HUES48 (cell line): Measurements from ENCODE around the gene TANC1.

Experiments
- H3K27ac ChIP-seq: one replicate; pipeline ENCODE4 v1.7.0; 2013; ENCODE audit warnings: low read depth, low read length, inconsistent platforms
- H3K27me3 ChIP-seq: 2 replicates; pipeline ENCODE4 v1.6.1; 2013; ENCODE audit warnings: mild to moderate bottlenecking, low read length; ENCODE audit not compliant: control insufficient read depth, insufficient read depth
- H3K36me3 ChIP-seq: 2 replicates; pipeline ENCODE4 v1.6.1; 2013; ENCODE audit warnings: low read length; ENCODE audit not compliant: control insufficient read depth, insufficient read depth
- H3K4me1 ChIP-seq: 2 replicates; pipeline ENCODE4 v1.6.1; 2013; ENCODE audit warnings: mild to moderate bottlenecking, low read length; ENCODE audit not compliant: control insufficient read depth, insufficient read depth
- H3K4me3 ChIP-seq: 2 replicates; pipeline ENCODE4 v1.5.1; 2013; ENCODE audit warnings: mild to moderate bottlenecking, low read depth, low read length
- H3K9ac ChIP-seq: 2 replicates; pipeline ENCODE4 v1.6.1; 2013; ENCODE audit warnings: mild to moderate bottlenecking, low read depth, low read length, moderate library complexity
- H3K9me3 ChIP-seq: 2 replicates; pipeline ENCODE4 v1.6.1; 2013; ENCODE audit warnings: low read length; ENCODE audit not compliant: control insufficient read depth, insufficient read depth

TANC1 gene

GRCh38 chr2:158962074-158962473, 6.4 kb upstream of the TANC1 start:
- Histone ChIP-seq H3K4me1 (peaks cover 10% of the 10 kb centered on the region; the same call in 1 of the 2 replicates), H3K9me3 (no peaks in the 10 kb centered on the region), H3K27me3 (peaks cover 28% of the 10 kb centered on the region), H3K36me3 (no peaks in the 10 kb centered on the region), H3K4me3 (no peak overlapping the region), H3K27ac (no peak overlapping the region), H3K9ac (no peak overlapping the region)

- Histone ChIP-seq H3K9ac (no peak overlapping the region), H3K9me3 (no peaks in the 10 kb centered on the region), H3K27ac (no peak overlapping the region), H3K36me3 (no peaks in the 10 kb centered on the region), H3K4me3 (no peak overlapping the region), H3K27me3 (peaks cover 38% of the 10 kb centered on the region), H3K4me1 (peaks cover 16% of the 10 kb centered on the region)
Measured at GRCh38 chr2:158963071-158963470, 5.4 kb upstream of the TANC1 start.

GRCh38 chr2:158965107-158965506, 3.3 kb upstream of the TANC1 start:
- Histone ChIP-seq H3K36me3 (no peaks in the 10 kb centered on the region), H3K4me1 (peaks cover 19% of the 10 kb centered on the region), H3K9ac (no peak overlapping the region), H3K4me3 (no peak overlapping the region), H3K27ac (no peak overlapping the region), H3K27me3 (peaks cover 50% of the 10 kb centered on the region), H3K9me3 (no peaks in the 10 kb centered on the region)

- H3K36me3 ChIP-seq: no peaks in the 10 kb centered on the region
- H3K4me3 ChIP-seq: no peak overlapping the region
- peaks cover 56% of the 10 kb centered on the region for H3K27me3 ChIP-seq
- peaks cover 23% of the 10 kb centered on the region for H3K4me1 ChIP-seq
- H3K9ac ChIP-seq: no peak overlapping the region
- no peaks in the 10 kb centered on the region for H3K9me3 ChIP-seq
- no peak overlapping the region for H3K27ac ChIP-seq
Measured at GRCh38 chr2:158965641-158966040, 2.8 kb upstream of the TANC1 start.

GRCh38 chr2:158966312-158966711, 2.1 kb upstream of the TANC1 start:
- Histone ChIP-seq H3K36me3 (no peaks in the 10 kb centered on the region), H3K9me3 (no peaks in the 10 kb centered on the region), H3K9ac (no peak overlapping the region), H3K4me3 (no peak overlapping the region), H3K4me1 (peaks cover 23% of the 10 kb centered on the region), H3K27ac (no peak overlapping the region), H3K27me3 (peaks cover 62% of the 10 kb centered on the region)

- Histone ChIP-seq H3K9me3 (no peaks in the 10 kb centered on the region), H3K4me3 (peak overlapping the region; percentile 77), H3K9ac (0 out of 2 replicates have a peak overlapping the region, but pooled peaks have one; percentile 36), H3K36me3 (no peaks in the 10 kb centered on the region), H3K4me1 (peaks cover 23% of the 10 kb centered on the region), H3K27me3 (peaks cover 72% of the 10 kb centered on the region), H3K27ac (peak overlapping the region; percentile 26)
Measured at GRCh38 chr2:158967114-158967730, 1.2 kb upstream of the TANC1 start.

- Histone ChIP-seq H3K36me3 (no peaks in the 10 kb centered on the region), H3K9ac (peak overlapping the region; percentile 36), H3K27ac (peak overlapping the region; percentile 26), H3K4me3 (peak overlapping the region; percentile 77), H3K4me1 (peaks cover 22% of the 10 kb centered on the region), H3K27me3 (peaks cover 78% of the 10 kb centered on the region), H3K9me3 (no peaks in the 10 kb centered on the region)
Measured at GRCh38 chr2:158967731-158968395, 577 bp upstream of the TANC1 start.

- no peak overlapping the region for H3K27ac ChIP-seq
- H3K4me1 ChIP-seq: peaks cover 16% of the 10 kb centered on the region
- H3K4me3 ChIP-seq: peak overlapping the region; percentile 77
Measured at GRCh38 chr2:158969162-158969714, 798 bp downstream of the TANC1 start.

GRCh38 chr2:158969715-158970240, 1.3 kb downstream of the TANC1 start:
- Histone ChIP-seq H3K4me1 (peaks cover 16% of the 10 kb centered on the region), H3K36me3 (no peaks in the 10 kb centered on the region), H3K9ac (no peak overlapping the region), H3K27ac (no peak overlapping the region), H3K9me3 (no peaks in the 10 kb centered on the region), H3K4me3 (peak overlapping the region; percentile 77), H3K27me3 (peaks cover 74% of the 10 kb centered on the region)

More at GRCh38 chr2:158969162-158969714, 798 bp downstream of the TANC1 start:
- Histone ChIP-seq H3K27me3 (peaks cover 78% of the 10 kb centered on the region), H3K9ac (no peak overlapping the region), H3K36me3 (no peaks in the 10 kb centered on the region), H3K9me3 (no peaks in the 10 kb centered on the region)

GRCh38 chr2:158970241-158970751, 1.9 kb downstream of the TANC1 start:
- Histone ChIP-seq H3K27me3 (peaks cover 74% of the 10 kb centered on the region), H3K4me3 (peak overlapping the region; percentile 77), H3K9me3 (no peaks in the 10 kb centered on the region), H3K36me3 (no peaks in the 10 kb centered on the region), H3K27ac (no peak overlapping the region), H3K9ac (no peak overlapping the region), H3K4me1 (peaks cover 16% of the 10 kb centered on the region)
